22Rv1 (cell line): Measurements from ENCODE around the gene TSPAN14.

Experiments
- ZFX ChIP-seq: fragments of 450-650 bp; IDR thresholded peaks from 2 replicates; pipeline ENCODE4 v1.6.1; 2017; ENCODE audit warnings: antibody characterized with exemption, borderline replicate concordance
- TF ChIP-seq, protein P1 (sequence below): fragments of 450-650 bp; IDR thresholded peaks from 2 replicates; pipeline ENCODE4 v1.5.1; 2017; ENCODE audit warnings: mild to moderate bottlenecking

DNA sequence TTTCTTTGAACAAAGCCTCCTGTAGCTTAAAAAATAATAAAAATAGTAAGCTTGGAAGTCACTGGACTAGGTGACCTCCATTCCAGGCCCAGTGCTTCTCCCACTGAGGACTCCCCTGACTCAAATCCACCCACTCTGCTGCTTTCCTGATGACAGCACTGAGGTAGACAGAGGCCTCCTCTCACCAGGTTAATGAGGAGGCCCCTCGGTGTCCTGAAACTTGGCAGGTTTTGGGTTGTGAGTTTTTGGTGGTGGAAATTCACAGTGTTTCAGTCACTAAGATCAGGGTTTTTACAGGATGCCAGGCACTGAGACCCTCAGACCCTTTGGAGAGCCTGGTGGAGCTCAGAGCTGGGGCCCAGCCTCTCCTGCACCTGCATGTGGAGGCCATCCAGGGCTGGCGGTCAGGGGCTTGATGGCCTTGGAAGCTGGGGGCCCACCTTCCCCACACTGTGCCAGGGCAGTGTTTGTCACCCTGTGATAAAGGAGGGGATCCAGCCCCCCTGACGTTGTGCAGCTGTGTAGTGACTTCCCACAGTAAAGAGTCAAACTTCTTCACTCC, 19.1 kb downstream of the TSPAN14 start:
- TF ChIP-seq, protein P1, sequence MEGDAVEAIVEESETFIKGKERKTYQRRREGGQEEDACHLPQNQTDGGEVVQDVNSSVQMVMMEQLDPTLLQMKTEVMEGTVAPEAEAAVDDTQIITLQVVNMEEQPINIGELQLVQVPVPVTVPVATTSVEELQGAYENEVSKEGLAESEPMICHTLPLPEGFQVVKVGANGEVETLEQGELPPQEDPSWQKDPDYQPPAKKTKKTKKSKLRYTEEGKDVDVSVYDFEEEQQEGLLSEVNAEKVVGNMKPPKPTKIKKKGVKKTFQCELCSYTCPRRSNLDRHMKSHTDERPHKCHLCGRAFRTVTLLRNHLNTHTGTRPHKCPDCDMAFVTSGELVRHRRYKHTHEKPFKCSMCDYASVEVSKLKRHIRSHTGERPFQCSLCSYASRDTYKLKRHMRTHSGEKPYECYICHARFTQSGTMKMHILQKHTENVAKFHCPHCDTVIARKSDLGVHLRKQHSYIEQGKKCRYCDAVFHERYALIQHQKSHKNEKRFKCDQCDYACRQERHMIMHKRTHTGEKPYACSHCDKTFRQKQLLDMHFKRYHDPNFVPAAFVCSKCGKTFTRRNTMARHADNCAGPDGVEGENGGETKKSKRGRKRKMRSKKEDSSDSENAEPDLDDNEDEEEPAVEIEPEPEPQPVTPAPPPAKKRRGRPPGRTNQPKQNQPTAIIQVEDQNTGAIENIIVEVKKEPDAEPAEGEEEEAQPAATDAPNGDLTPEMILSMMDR, result no peak
- no peak for TF ChIP-seq ZFX
